Muscle of back (tissue), 13 donors: Measurements from ENCODE around the gene CTPS1. TPM values are rescaled to one million over a fixed set of nuclear protein-coding genes. Genes with fewer than 3 reads are reported as not detected.

Experiments used
- DNase-seq, 3 donors: peaks; one replicate each; pipeline versions ENCODE4 v3.0.0 to v3.0.0-alpha.2; 2013
- long read RNA-seq, 9 donors: transcript quantifications; one replicate each; lab custom pipeline, GENCODE V29; 2026
- polyA plus RNA-seq, 10 donors: library from polyadenylated mRNA; unstranded; fragments of 120-200 nt; gene quantifications; one replicate each; pipeline ENCODE4 v1.2.1, GENCODE V29; 2013; ENCODE audit not compliant: insufficient read length in 10 of 10

Gene CTPS1
- polyA plus RNA-seq = 10 to 100 TPM; 16.2 to 30.3 (median 19.1) TPM
- long read RNA-seq, donor 1, partial matches to known transcripts = 0 of 2 reads
- long read RNA-seq, donor 1, other reads (novel, unspliced or antisense) = 0 of 2 reads
- long read RNA-seq, donor 2, partial matches to known transcripts = 0 of 4 reads
- long read RNA-seq, donor 2, other reads (novel, unspliced or antisense) = 0 of 4 reads
- long read RNA-seq, donor 3 = 0 reads
- long read RNA-seq, donor 4, partial matches to known transcripts = 0 of 1 reads
- long read RNA-seq, donor 4, other reads (novel, unspliced or antisense) = 0 of 1 reads
- long read RNA-seq, donor 5, partial matches to known transcripts = 0 of 2 reads
- long read RNA-seq, donor 5, other reads (novel, unspliced or antisense) = 0 of 2 reads
- long read RNA-seq, donor 6 = 0 reads
- long read RNA-seq, donor 7, partial matches to known transcripts = 0 of 1 reads
- long read RNA-seq, donor 7, other reads (novel, unspliced or antisense) = 0 of 1 reads
- long read RNA-seq, donor 8, partial matches to known transcripts = 0 of 5 reads
- long read RNA-seq, donor 8, other reads (novel, unspliced or antisense) = 0 of 5 reads
- long read RNA-seq, donor 9 = 0 reads

- DNase-seq = peak; percentile 95 to 98 (median 97)
These were observed at the start of gene CTPS1 for GRCh38 chr1:40979241-40980067. Gene CTPS1 (plus strand): TSS chr1:40979696. CDS start chr1:40983291, 3,595 bp downstream.

GRCh38 chr1:40930174-40930964 lies 49.1 kb upstream of the CTPS1 start:
- peak in 1 of 3 donors; percentile 21 for DNase-seq

- no peak for DNase-seq
These were observed 47.9 kb upstream of the CTPS1 start for GRCh38 chr1:40931601-40932000.

GRCh38 chr1:40932006-40932405 lies 47.5 kb upstream of the CTPS1 start:
- peak in 1 of 3 donors; percentile 9 for DNase-seq

- DNase-seq = no peak
These were observed 42.6 kb upstream of the CTPS1 start for GRCh38 chr1:40936931-40937339.

- no peak for DNase-seq
These were observed 41.1 kb upstream of the CTPS1 start for GRCh38 chr1:40938393-40938792.

- DNase-seq = peak in 1 of 3 donors; percentile 45
These were observed 40.0 kb upstream of the CTPS1 start for GRCh38 chr1:40939320-40940059.

GRCh38 chr1:40944326-40944725 lies 35.2 kb upstream of the CTPS1 start:
- peak in 1 of 3 donors; percentile 21 for DNase-seq

- DNase-seq = peak in 1 of 3 donors; percentile 29
These were observed 34.6 kb upstream of the CTPS1 start for GRCh38 chr1:40944841-40945430.

GRCh38 chr1:40945491-40945973 lies 34.0 kb upstream of the CTPS1 start:
- no peak for DNase-seq

- peak in 2 of 3 donors; percentile 29 to 57 for DNase-seq
These were observed 30.6 kb upstream of the CTPS1 start for GRCh38 chr1:40948741-40949443.

- DNase-seq = no peak
These were observed 29.9 kb upstream of the CTPS1 start for GRCh38 chr1:40949563-40949962.

- DNase-seq = peak; percentile 36 to 65 (median 41)
These were observed 27.4 kb upstream of the CTPS1 start for GRCh38 chr1:40951943-40952743.

GRCh38 chr1:40952744-40953315 lies 26.7 kb upstream of the CTPS1 start:
- no peak for DNase-seq

GRCh38 chr1:40954626-40955025 lies 24.9 kb upstream of the CTPS1 start:
- DNase-seq = no peak

GRCh38 chr1:40955266-40955665 lies 24.2 kb upstream of the CTPS1 start:
- DNase-seq = no peak

GRCh38 chr1:40956407-40956806 lies 23.1 kb upstream of the CTPS1 start:
- DNase-seq = no peak

- no peak for DNase-seq
These were observed 21.3 kb upstream of the CTPS1 start for GRCh38 chr1:40958210-40958609.
